ENCODE measurements around the gene BICC1. TPM values are rescaled to one million over a fixed set of nuclear protein-coding genes. Genes with fewer than 3 reads are reported as not detected.

BICC1 gene
- total and polyA plus RNA-seq, 10 donors, result 0.86 to 5.4 (median 3.5) TPM

GRCh38 chr10:58806970-58807628, 294.4 kb downstream of the BICC1 start:
- 72 to 92% (median 89%) methylated on average over 4 of the region's 4 CpGs for WGBS, 5 donors
- Histone ChIP-seq H3K27ac (no peak overlapping the region), H3K4me1 (no peaks in the 10 kb centered on the region), H3K9me3 (no peaks in the 10 kb centered on the region), H3K27me3 (replicated peaks in 1 of 7) (no peaks in the 10 kb centered on the region), H3K36me3 (no peaks in the 10 kb centered on the region), H3K4me3 (no peak overlapping the region)
- TF ChIP-seq POLR2A (IDR thresholded peaks at IDR 0.05) (no peak), POLR2AphosphoS5 (IDR thresholded peaks at IDR 0.05) (no peak), CTCF (IDR thresholded peaks at IDR 0.05 in 8 of 11, conservative IDR thresholded peaks at IDR 0.05 in 3 of 11) (no peak)
- DNase-seq, result no peak
- intact Hi-C loops (cut with DNase I; ENCODE audit: low total_unique reads), result no loop called here

- Histone ChIP-seq H3K4me1 (no peaks in the 10 kb centered on the region), H3K4me3 (no peak overlapping the region), H3K27ac (no peak overlapping the region), H3K9me3 (no peaks in the 10 kb centered on the region), H3K27me3 (replicated peaks in 1 of 7) (no peaks in the 10 kb centered on the region), H3K36me3 (no peaks in the 10 kb centered on the region)
- 40 to 75% (median 45%) methylated on average over 4 of the region's 4 CpGs for WGBS, 5 donors
- TF ChIP-seq POLR2A (IDR thresholded peaks at IDR 0.05), result no peak
- no peak for TF ChIP-seq CTCF (IDR thresholded peaks at IDR 0.05 in 8 of 11, conservative IDR thresholded peaks at IDR 0.05 in 3 of 11)
- no peak for TF ChIP-seq POLR2AphosphoS5 (IDR thresholded peaks at IDR 0.05)
- DNase-seq, result no peak
- intact Hi-C loops (cut with DNase I; ENCODE audit: low total_unique reads), result no loop called here
Measured at GRCh38 chr10:58807629-58808022, 295.0 kb downstream of the BICC1 start.

GRCh38 chr10:58810751-58811150, 298.1 kb downstream of the BICC1 start:
- H3K9me3 ChIP-seq, result no peaks in the 10 kb centered on the region
- intact Hi-C loops (cut with DNase I; ENCODE audit: low total_unique reads), result no loop called here
- H3K36me3 ChIP-seq, result no peaks in the 10 kb centered on the region
- no peak overlapping the region for H3K27ac ChIP-seq
- no peak for TF ChIP-seq POLR2AphosphoS5 (IDR thresholded peaks at IDR 0.05)
- no peak for TF ChIP-seq CTCF (IDR thresholded peaks at IDR 0.05 in 8 of 11, conservative IDR thresholded peaks at IDR 0.05 in 3 of 11)
- TF ChIP-seq POLR2A (IDR thresholded peaks at IDR 0.05), result no peak
- DNase-seq, result no peak
- no peaks in the 10 kb centered on the region for H3K4me1 ChIP-seq
- 82 to 92% (median 88%) methylated on average over 2 of the region's 2 CpGs for WGBS, 5 donors
- no peaks in the 10 kb centered on the region for H3K27me3 ChIP-seq (replicated peaks in 1 of 7)
- no peak overlapping the region for H3K4me3 ChIP-seq

- H3K27me3 ChIP-seq (replicated peaks in 1 of 7), result no peaks in the 10 kb centered on the region
- DNase-seq, result no peak
- TF ChIP-seq POLR2AphosphoS5 (IDR thresholded peaks at IDR 0.05) (no peak), CTCF (IDR thresholded peaks at IDR 0.05 in 8 of 11, conservative IDR thresholded peaks at IDR 0.05 in 3 of 11) (no peak), POLR2A (IDR thresholded peaks at IDR 0.05) (no peak)
- intact Hi-C loops (cut with DNase I; ENCODE audit: low total_unique reads), result no loop called here
- no peaks in the 10 kb centered on the region for H3K36me3 ChIP-seq
- peaks cover 0 to 15% (median 0%) of the 10 kb centered on the region in 6 donors for H3K4me1 ChIP-seq
- H3K4me3 ChIP-seq, result no peak overlapping the region
- no peak overlapping the region for H3K27ac ChIP-seq
- H3K9me3 ChIP-seq, result no peaks in the 10 kb centered on the region
- 91 to 97% (median 92%) methylated on average over 8 of the region's 8 CpGs for WGBS, 5 donors
Measured at GRCh38 chr10:58813573-58813972, 300.9 kb downstream of the BICC1 start.

All from spleen (tissue), 11 donors.